Ovary (tissue), 3 donors: ENCODE data around the gene NFKBIL1.
"Not testable (repeated sequence)": the region's sequence is repeated elsewhere in the genome, so short reads cannot be mapped to it uniquely, and the experiment has no call there.

Experiments
- EP300 ChIP-seq: sonication (generic); formaldehyde crosslinking; IDR thresholded peaks from one replicate; pipeline ENCODE4 v1.6.1; 2017; ENCODE audit warnings: antibody characterized with exemption
- POLR2A ChIP-seq: fragments of 450-650 bp; IDR thresholded peaks from one replicate; pipeline ENCODE4 v1.6.1; 2017; ENCODE audit warnings: antibody characterized with exemption, mild to moderate bottlenecking, moderate library complexity
- TF ChIP-seq, protein P1 (sequence below), 3 donors: fragments of 450-650 bp in 2 of 3; fragments of 200-600 bp in 1 of 3; IDR thresholded peaks; one replicate each; pipeline versions ENCODE4 v1.5.1 to v1.8.0; 2016 to 2022; ENCODE audit warnings: antibody characterized with exemption in 3 of 3, mild to moderate bottlenecking in 1 of 3
- donor health status: DM: no; HTN: no; CAD: no.

GRCh38 chr6:31509036-31509435, 38.4 kb upstream of the NFKBIL1 start:
- TF ChIP-seq, protein P1, sequence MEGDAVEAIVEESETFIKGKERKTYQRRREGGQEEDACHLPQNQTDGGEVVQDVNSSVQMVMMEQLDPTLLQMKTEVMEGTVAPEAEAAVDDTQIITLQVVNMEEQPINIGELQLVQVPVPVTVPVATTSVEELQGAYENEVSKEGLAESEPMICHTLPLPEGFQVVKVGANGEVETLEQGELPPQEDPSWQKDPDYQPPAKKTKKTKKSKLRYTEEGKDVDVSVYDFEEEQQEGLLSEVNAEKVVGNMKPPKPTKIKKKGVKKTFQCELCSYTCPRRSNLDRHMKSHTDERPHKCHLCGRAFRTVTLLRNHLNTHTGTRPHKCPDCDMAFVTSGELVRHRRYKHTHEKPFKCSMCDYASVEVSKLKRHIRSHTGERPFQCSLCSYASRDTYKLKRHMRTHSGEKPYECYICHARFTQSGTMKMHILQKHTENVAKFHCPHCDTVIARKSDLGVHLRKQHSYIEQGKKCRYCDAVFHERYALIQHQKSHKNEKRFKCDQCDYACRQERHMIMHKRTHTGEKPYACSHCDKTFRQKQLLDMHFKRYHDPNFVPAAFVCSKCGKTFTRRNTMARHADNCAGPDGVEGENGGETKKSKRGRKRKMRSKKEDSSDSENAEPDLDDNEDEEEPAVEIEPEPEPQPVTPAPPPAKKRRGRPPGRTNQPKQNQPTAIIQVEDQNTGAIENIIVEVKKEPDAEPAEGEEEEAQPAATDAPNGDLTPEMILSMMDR (IDR thresholded peaks at IDR 0.05), result not testable (repeated sequence)
- TF ChIP-seq EP300, POLR2A: not testable (repeated sequence)
